Measurements from ENCODE around the gene AXDND1.
"Not testable (repeated sequence)": the region's sequence is repeated elsewhere in the genome, so short reads cannot be mapped to it uniquely, and the experiment has no call there.

- TF ChIP-seq, protein P1, sequence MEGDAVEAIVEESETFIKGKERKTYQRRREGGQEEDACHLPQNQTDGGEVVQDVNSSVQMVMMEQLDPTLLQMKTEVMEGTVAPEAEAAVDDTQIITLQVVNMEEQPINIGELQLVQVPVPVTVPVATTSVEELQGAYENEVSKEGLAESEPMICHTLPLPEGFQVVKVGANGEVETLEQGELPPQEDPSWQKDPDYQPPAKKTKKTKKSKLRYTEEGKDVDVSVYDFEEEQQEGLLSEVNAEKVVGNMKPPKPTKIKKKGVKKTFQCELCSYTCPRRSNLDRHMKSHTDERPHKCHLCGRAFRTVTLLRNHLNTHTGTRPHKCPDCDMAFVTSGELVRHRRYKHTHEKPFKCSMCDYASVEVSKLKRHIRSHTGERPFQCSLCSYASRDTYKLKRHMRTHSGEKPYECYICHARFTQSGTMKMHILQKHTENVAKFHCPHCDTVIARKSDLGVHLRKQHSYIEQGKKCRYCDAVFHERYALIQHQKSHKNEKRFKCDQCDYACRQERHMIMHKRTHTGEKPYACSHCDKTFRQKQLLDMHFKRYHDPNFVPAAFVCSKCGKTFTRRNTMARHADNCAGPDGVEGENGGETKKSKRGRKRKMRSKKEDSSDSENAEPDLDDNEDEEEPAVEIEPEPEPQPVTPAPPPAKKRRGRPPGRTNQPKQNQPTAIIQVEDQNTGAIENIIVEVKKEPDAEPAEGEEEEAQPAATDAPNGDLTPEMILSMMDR (IDR thresholded peaks at IDR 0.05; ENCODE audit: low read depth, low read length) = not testable (repeated sequence)
- TF ChIP-seq EZH2phosphoT487 (IDR thresholded peaks at IDR 0.05; ENCODE audit: low read depth) = not testable (repeated sequence)
These were observed 77.1 kb downstream of the AXDND1 start for GRCh38 chr1:179442846-179443245.

Measured in OCI-LY3 (cell line).